Endothelial cell of umbilical vein (primary cell): ENCODE measurements around the gene ZSWIM5. TPM values are rescaled to one million over a fixed set of nuclear protein-coding genes. Genes with fewer than 3 reads are reported as not detected.

Source experiments
- BruUV-seq: library from RNA; stranded (reverse); fragments of 400-500 nt; replicated peaks from 2 replicates; lab custom pipeline; 2021; lab: Mats Ljungman, UMichigan
- CTCF ChIA-PET: fragments of 300-600, 350-600 bp; sonication (Branson Sonifier 250); formaldehyde crosslinking; loops from one replicate; lab custom pipeline; 2021; ENCODE audit warnings: antibody characterized with exemption, inconsistent platforms; lab: Charles Lee
- POLR2A ChIA-PET: fragments of 300-600, 350-600 bp; sonication (Branson Sonifier 250); formaldehyde crosslinking; loops from one replicate; lab custom pipeline; 2021; ENCODE audit warnings: antibody characterized with exemption, inconsistent platforms; lab: Charles Lee
- DNase-seq: peaks from one replicate; pipeline ENCODE4 v3.0.0-alpha.2; 2011; ENCODE audit warnings: low read depth, low spot score
- FAIRE-seq: peaks from 2 replicates; lab custom pipeline; 2011; peaks lifted over from hg19 to GRCh38; lab: Jason Lieb, UNC
- H2AFZ ChIP-seq: 2 replicates; pipeline ENCODE4 v1.6.0; 2012; ENCODE audit warnings: low read depth, low read length, control low read depth, inconsistent platforms
- H3K27ac ChIP-seq: 2 replicates; pipeline ENCODE4 v1.5.1; 2011; ENCODE audit warnings: low read depth, mild to moderate bottlenecking, control low read depth, low read length, moderate library complexity; ENCODE audit not compliant: insufficient read depth
- H3K27me3 ChIP-seq, 2 experiments: 2 replicates each; pipeline versions ENCODE4 v1.6.0 to v1.6.1; 2011; ENCODE audit warnings: low read length in 2 of 2, mixed read lengths in 1 of 2; ENCODE audit not compliant: control insufficient read depth in 2 of 2, insufficient read depth in 2 of 2
- H3K36me3 ChIP-seq, 2 experiments: 2 replicates in 1 of 2; 3 replicates in 1 of 2; pipeline ENCODE4 v1.5.1; 2011; ENCODE audit warnings: low read length in 2 of 2, mild to moderate bottlenecking in 1 of 2, moderate library complexity in 1 of 2; ENCODE audit not compliant: control insufficient read depth in 2 of 2, insufficient read depth in 2 of 2; ENCODE audit errors: extremely low read depth in 1 of 2
- H3K4me1 ChIP-seq: 3 replicates; pipeline ENCODE4 v1.5.1; 2011; ENCODE audit warnings: mild to moderate bottlenecking, low read length; ENCODE audit not compliant: control insufficient read depth, insufficient read depth; ENCODE audit errors: extremely low read depth
- H3K4me2 ChIP-seq: 2 replicates; pipeline ENCODE4 v1.6.1; 2011; ENCODE audit warnings: low read length, control low read depth, mixed read lengths; ENCODE audit not compliant: insufficient read depth
- H3K4me3 ChIP-seq, 3 experiments: fragments of 200-600 bp in 1 of 3; sonication (generic), shearing (Covaris generic) in 1 of 3; replicated peaks in 1 of 3; 2 replicates each; pipeline ENCODE4 v1.5.1; 2011 to 2016; ENCODE audit warnings: control low read depth in 3 of 3, low read length in 3 of 3, mild to moderate bottlenecking in 2 of 3, inconsistent platforms in 1 of 3, low read depth in 1 of 3, moderate library complexity in 1 of 3; ENCODE audit not compliant: insufficient read depth in 1 of 3
- H3K79me2 ChIP-seq: 2 replicates; pipeline ENCODE4 v1.6.0; 2012; ENCODE audit warnings: low read length, inconsistent platforms; ENCODE audit not compliant: control insufficient read depth, insufficient read depth
- H3K9ac ChIP-seq: replicated peaks from 2 replicates; pipeline ENCODE3; 2011; ENCODE audit warnings: low read length, control low read depth; ENCODE audit not compliant: insufficient read depth; ENCODE audit errors: extremely low read depth
- H3K9me1 ChIP-seq: replicated peaks from 3 replicates; pipeline ENCODE4 v1.6.0; 2011; ENCODE audit warnings: mild to moderate bottlenecking, low read length; ENCODE audit not compliant: control insufficient read depth, insufficient read depth; ENCODE audit errors: extremely low read depth
- H3K9me3 ChIP-seq: replicated peaks from 2 replicates; pipeline ENCODE4 v1.5.1; 2012; ENCODE audit warnings: low read length, inconsistent platforms; ENCODE audit not compliant: control insufficient read depth, insufficient read depth
- H4K20me1 ChIP-seq: replicated peaks from 2 replicates; pipeline ENCODE3; 2011; ENCODE audit warnings: mild to moderate bottlenecking, low read length; ENCODE audit not compliant: control insufficient read depth, insufficient read depth; ENCODE audit errors: extremely low read depth
- EZH2 ChIP-seq: IDR thresholded peaks from 2 replicates; pipeline ENCODE4 v1.6.1; 2012; ENCODE audit warnings: borderline replicate concordance, low read depth, mild to moderate bottlenecking, moderate library complexity, low read length, inconsistent platforms; ENCODE audit not compliant: severe bottlenecking
- FOS ChIP-seq: IDR thresholded peaks from 2 replicates; pipeline ENCODE4 v1.6.1; 2011; ENCODE audit warnings: mild to moderate bottlenecking, low read length, moderate library complexity, borderline replicate concordance; ENCODE audit not compliant: insufficient read depth
- GATA2 ChIP-seq: IDR thresholded peaks from 2 replicates; pipeline ENCODE4 v1.7.0; 2011; ENCODE audit warnings: low read depth, mild to moderate bottlenecking, moderate library complexity, mixed read lengths, low read length; ENCODE audit not compliant: insufficient read length, insufficient read depth
- JUN ChIP-seq: IDR thresholded peaks from 2 replicates; pipeline ENCODE4 v1.6.1; 2011; ENCODE audit warnings: borderline replicate concordance, low read depth; ENCODE audit not compliant: insufficient read length, insufficient read depth
- MYC ChIP-seq: IDR thresholded peaks from one replicate; pipeline ENCODE4 v1.6.1; 2011; ENCODE audit warnings: mild to moderate bottlenecking, low read depth, low read length
- POLR2A ChIP-seq: IDR thresholded peaks from 2 replicates; pipeline ENCODE4 v1.6.1; 2012; ENCODE audit warnings: low read depth, mild to moderate bottlenecking, control low read depth, low read length
- POLR2AphosphoS5 ChIP-seq: IDR thresholded peaks from 2 replicates; pipeline ENCODE4 v1.6.1; 2012; ENCODE audit warnings: low read depth, mild to moderate bottlenecking, control low read depth, low read length, moderate library complexity; ENCODE audit not compliant: insufficient read depth
- dilution Hi-C: fragments of 300-500 bp; cut with MboI; formaldehyde crosslinking; loops from one replicate; pipeline ENCODE4 v1.15.0; 2019; ENCODE audit warnings: low sequenced_read_pairs; ENCODE audit not compliant: extremely low pct_ligation_motif_present
- intact Hi-C: fragments of 100-400 bp; cut with micrococcal nuclease; formaldehyde crosslinking; loops from one replicate; pipeline ENCODE4 v1.10.0; 2022
- polyA plus RNA-seq, 4 experiments: library from polyadenylated mRNA; depleted of rRNA in 3 of 4; stranded (reverse) in 3 of 4; unstranded in 1 of 4; fragments of >200 nt; gene quantifications; 2 replicates each; pipeline versions ENCODE4 v1.2.1 to v1.2.3, GENCODE V29; 2011 to 2012; ENCODE audit warnings: missing spikeins in 1 of 4
- total RNA-seq: library from RNA; stranded (reverse); gene quantifications from 2 replicates; pipeline ENCODE4 v1.2.3, GENCODE V29; 2021
- TF ChIP-seq, protein P1 (sequence below), 2 donors: IDR thresholded peaks; 1 replicate in 1 of 2; 2 replicates in 1 of 2; pipeline ENCODE4 v1.5.1; 2011; ENCODE audit warnings: low read length in 2 of 2, mild to moderate bottlenecking in 2 of 2, moderate library complexity in 2 of 2, control low read depth in 1 of 2, inconsistent platforms in 1 of 2, low read depth in 1 of 2; ENCODE audit not compliant: insufficient read depth in 1 of 2; ENCODE audit errors: extremely low read depth in 1 of 2
- TF ChIP-seq, protein P2 (sequence below): IDR thresholded peaks from 2 replicates; pipeline ENCODE4 v1.6.1; 2011; ENCODE audit not compliant: insufficient read depth, insufficient read length

Gene ZSWIM5
- total and polyA plus RNA-seq, 2 donors (not counting 3 experiments of a cell fraction or from before 2014, with no cell fraction given) = 1.6 to 4.3 TPM

GRCh38 chr1:45254490-45254889 is 48.1 kb upstream of the ZSWIM5 start:
- no peak for TF ChIP-seq POLR2AphosphoS5
- no peak for TF ChIP-seq EZH2
- TF ChIP-seq, protein P1, sequence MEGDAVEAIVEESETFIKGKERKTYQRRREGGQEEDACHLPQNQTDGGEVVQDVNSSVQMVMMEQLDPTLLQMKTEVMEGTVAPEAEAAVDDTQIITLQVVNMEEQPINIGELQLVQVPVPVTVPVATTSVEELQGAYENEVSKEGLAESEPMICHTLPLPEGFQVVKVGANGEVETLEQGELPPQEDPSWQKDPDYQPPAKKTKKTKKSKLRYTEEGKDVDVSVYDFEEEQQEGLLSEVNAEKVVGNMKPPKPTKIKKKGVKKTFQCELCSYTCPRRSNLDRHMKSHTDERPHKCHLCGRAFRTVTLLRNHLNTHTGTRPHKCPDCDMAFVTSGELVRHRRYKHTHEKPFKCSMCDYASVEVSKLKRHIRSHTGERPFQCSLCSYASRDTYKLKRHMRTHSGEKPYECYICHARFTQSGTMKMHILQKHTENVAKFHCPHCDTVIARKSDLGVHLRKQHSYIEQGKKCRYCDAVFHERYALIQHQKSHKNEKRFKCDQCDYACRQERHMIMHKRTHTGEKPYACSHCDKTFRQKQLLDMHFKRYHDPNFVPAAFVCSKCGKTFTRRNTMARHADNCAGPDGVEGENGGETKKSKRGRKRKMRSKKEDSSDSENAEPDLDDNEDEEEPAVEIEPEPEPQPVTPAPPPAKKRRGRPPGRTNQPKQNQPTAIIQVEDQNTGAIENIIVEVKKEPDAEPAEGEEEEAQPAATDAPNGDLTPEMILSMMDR (IDR thresholded peaks at IDR 0.05; ENCODE audit: extremely low read depth in 1 of 2, insufficient read depth in 1 of 2, low read depth in 1 of 2, low read length in 2 of 2) = no peak
- TF ChIP-seq JUN = no peak
- no peak for TF ChIP-seq FOS
- no peak for TF ChIP-seq MYC
- TF ChIP-seq, protein P2, sequence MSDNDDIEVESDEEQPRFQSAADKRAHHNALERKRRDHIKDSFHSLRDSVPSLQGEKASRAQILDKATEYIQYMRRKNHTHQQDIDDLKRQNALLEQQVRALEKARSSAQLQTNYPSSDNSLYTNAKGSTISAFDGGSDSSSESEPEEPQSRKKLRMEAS = no peak
- no peak for TF ChIP-seq GATA2
- no peak for TF ChIP-seq POLR2A
- H2AFZ ChIP-seq = no peak overlapping the region
- H3K9me3 ChIP-seq = no peaks in the 10 kb centered on the region
- intact Hi-C loops = no loop called here
- no peaks in the 10 kb centered on the region for H3K27me3 ChIP-seq
- no peak for FAIRE-seq
- no TSS peak for BruUV-seq
- CTCF ChIA-PET = no interaction called here
- dilution Hi-C loops = no loop called here
- H3K4me3 ChIP-seq = no peak overlapping the region
- H3K9me1 ChIP-seq = no peaks in the 10 kb centered on the region
- POLR2A ChIA-PET = no interaction called here
- no peak overlapping the region for H3K4me2 ChIP-seq
- DNase-seq = no peak
- H3K9ac ChIP-seq = no peak overlapping the region
- no peaks in the 10 kb centered on the region for H3K79me2 ChIP-seq
- no peaks in the 10 kb centered on the region for H3K36me3 ChIP-seq
- H3K4me1 ChIP-seq = no peaks in the 10 kb centered on the region
- H3K27ac ChIP-seq = no peak overlapping the region
- H4K20me1 ChIP-seq = no peaks in the 10 kb centered on the region
